Measurements from ENCODE around the gene EPHB3.

EPHB3 gene

DNA sequence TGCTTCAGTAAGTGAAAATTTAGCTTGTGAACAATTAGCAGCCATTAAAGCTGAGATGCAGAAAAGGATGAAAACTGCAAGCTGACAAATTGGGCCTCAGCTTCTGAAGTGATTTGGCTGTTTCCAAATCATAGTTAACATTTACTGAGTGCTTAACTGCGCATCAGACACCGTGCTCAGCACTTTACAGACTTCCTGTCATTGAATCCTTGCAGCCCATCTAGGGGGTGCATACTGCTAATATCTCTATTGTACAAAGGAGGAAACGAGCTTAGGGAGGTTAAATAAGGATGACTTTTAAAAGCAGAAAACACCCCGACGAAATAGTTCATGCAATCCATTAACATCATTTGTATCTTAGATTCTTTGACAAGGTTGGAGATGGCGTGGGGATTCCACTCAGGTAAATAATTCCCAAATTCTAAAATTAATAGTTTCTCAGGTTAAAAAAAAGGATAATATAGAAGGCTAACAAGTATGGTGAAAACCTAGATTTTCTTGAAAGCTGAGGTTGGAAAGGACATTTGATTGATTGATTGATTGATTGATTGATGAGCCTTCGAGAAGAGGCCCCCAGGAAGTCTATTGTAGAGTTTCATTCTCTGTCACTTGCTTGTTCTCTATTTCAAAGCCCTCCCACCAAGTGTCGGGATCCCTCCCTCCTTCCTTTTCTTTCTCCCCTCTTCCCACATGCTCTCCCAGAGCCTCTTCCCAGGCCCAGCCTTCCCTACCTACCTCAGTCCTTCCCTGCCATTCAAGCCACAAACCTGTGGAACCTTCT is 23.5 kb upstream of the EPHB3 start:
- H3K36me3 ChIP-seq (ENCODE audit: insufficient read depth, low read depth, low read length), result no peaks in the 10 kb centered on the region
- no peak overlapping the region for H3K4me3 ChIP-seq (ENCODE audit: low read length)
- H3K4me1 ChIP-seq (ENCODE audit: insufficient read depth, low read length), result peaks cover 5% of the 10 kb centered on the region; the same call in 1 of the 2 replicates
- no peaks in the 10 kb centered on the region for H3K9me3 ChIP-seq (ENCODE audit: insufficient read depth, low read depth, low read length)
- no peaks in the 10 kb centered on the region for H3K27me3 ChIP-seq (ENCODE audit: insufficient read depth, low read length)
- no peak overlapping the region for H3K27ac ChIP-seq (ENCODE audit: low read length)
- H3K9ac ChIP-seq (ENCODE audit: low read depth, low read length), result no peak overlapping the region

DNA sequence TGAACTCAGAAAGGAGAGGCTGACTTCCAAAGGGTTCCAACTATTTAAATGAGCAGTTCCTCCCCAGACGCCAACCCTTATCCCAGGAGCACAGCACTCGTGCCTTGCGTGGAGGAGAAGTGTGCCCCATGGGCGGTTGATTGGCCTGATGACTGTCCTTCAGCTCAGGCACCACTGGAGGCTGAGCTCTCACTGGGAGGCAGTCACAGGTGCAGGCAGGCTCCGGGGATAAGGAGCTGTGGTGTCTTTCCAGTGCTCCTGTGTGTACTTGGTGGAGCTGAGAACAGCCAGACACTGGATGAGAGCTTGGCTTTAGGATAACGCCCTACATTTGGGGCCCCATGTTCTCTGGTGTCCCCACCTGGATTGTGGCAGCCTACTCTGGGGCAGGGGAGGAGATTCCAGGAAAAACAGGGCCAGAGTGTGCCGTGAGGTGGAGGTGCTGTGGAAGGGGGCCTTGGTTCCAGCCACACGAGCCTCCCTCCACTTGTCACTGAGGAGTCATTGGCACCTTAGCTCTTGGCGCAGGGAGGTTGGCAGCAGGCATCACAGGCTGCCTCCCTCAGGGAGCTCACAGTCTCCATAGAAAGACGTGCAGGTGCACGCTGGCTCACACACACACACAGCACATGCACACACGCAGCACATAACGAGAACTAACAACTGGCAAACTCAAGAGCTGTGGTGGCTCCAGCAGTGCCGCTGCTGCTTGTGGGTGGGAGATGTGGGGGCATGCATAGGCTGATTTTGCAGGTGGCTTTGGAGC is 22.7 kb upstream of the EPHB3 start:
- H3K36me3 ChIP-seq (ENCODE audit: insufficient read depth, low read depth, low read length), result no peaks in the 10 kb centered on the region
- no peak overlapping the region for H3K4me3 ChIP-seq (ENCODE audit: low read length)
- H3K4me1 ChIP-seq (ENCODE audit: insufficient read depth, low read length), result peaks cover 5% of the 10 kb centered on the region; the same call in 1 of the 2 replicates
- H3K9ac ChIP-seq (ENCODE audit: low read depth, low read length), result no peak overlapping the region
- H3K9me3 ChIP-seq (ENCODE audit: insufficient read depth, low read depth, low read length), result no peaks in the 10 kb centered on the region
- H3K27ac ChIP-seq (ENCODE audit: low read length), result no peak overlapping the region
- H3K27me3 ChIP-seq (ENCODE audit: insufficient read depth, low read length), result peaks cover 7% of the 10 kb centered on the region; the same call in 1 of the 2 replicates

DNA sequence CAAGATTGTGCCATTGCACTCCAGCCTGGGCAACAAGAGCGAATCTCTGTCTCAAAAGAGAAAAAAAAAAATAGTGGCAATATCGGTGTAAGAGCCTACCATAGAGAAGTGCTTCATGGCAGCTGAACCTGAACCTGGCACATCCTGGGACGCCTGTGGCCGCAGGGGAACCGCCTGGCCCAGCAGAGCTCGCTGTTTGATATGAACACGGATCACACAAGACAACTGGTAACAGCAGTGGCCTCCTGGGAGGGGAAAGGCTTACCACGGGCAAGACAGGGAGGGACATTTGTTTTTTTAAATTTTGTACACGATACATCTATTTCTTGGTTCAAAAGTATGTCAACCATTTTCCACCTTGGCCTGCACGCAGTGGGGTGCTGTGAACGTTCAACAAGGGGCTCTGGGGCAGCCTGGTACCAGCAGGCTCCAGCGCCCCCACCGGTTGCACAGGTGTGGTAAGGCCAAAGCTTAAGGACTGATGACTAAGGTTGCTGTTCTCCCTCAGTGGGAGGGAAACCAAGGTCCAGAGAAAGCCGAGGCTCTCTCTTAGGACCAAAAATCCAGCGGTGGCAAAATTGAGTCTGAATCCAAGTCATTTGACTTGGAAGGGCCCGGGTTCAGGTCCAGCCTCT is 21.7 kb upstream of the EPHB3 start:
- H3K9ac ChIP-seq (ENCODE audit: low read depth, low read length), result no peak overlapping the region
- H3K4me1 ChIP-seq (ENCODE audit: insufficient read depth, low read length), result peaks cover 5% of the 10 kb centered on the region; the same call in 1 of the 2 replicates
- H3K36me3 ChIP-seq (ENCODE audit: insufficient read depth, low read depth, low read length), result no peaks in the 10 kb centered on the region
- no peak overlapping the region for H3K4me3 ChIP-seq (ENCODE audit: low read length)
- H3K9me3 ChIP-seq (ENCODE audit: insufficient read depth, low read depth, low read length), result no peaks in the 10 kb centered on the region
- H3K27ac ChIP-seq (ENCODE audit: low read length), result no peak overlapping the region
- H3K27me3 ChIP-seq (ENCODE audit: insufficient read depth, low read length), result peaks cover 7% of the 10 kb centered on the region; the same call in 1 of the 2 replicates

DNA sequence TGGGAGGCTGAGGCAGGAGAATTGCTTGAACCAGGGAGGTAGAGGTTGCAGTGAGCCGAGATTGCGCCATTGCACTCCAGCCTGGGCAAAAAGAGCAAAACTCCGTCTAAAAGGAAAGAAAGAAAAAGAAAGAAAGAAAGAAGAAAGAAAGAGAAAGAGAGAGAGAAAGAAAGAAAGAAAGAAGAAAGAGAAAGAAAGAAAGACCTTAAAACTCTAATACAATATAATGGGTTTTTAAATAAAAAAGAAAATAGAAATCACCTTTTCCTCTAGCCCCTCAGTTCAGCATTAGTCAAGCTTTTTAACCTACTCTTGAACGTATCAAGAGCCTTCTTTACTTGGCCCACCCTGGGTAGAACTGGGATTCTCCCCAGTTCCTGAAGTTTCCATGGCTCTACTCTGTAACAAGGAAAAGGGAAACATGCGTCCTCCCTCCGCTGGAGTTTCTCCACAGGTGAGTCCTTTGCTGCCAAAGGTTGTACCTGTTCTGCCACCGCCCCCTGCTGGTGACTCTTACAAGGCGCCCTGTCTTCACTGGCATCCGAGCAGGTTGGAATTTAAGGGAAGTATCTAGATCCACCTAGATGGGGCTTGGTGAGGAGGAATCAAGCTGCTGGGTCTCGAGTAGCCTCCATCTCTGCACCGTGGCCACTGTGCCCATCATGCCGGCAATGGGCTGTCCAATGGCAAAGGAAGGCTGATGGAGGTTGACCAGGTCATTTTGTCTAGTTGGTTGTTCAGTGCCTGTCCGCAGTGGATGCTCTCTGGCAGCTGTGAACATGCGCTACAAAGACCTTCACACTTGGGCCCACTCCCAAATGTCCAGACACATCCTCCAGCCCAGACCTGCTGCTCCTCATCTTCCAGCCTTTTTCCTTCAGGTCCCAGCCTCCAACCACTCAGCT is 20.6 kb upstream of the EPHB3 start:
- H3K4me3 ChIP-seq (ENCODE audit: low read length), result no peak overlapping the region
- H3K4me1 ChIP-seq (ENCODE audit: insufficient read depth, low read length), result peaks cover 5% of the 10 kb centered on the region; the same call in 1 of the 2 replicates
- H3K27me3 ChIP-seq (ENCODE audit: insufficient read depth, low read length), result peaks cover 7% of the 10 kb centered on the region; the same call in 1 of the 2 replicates
- H3K27ac ChIP-seq (ENCODE audit: low read length), result no peak overlapping the region
- H3K9me3 ChIP-seq (ENCODE audit: insufficient read depth, low read depth, low read length), result no peaks in the 10 kb centered on the region
- H3K36me3 ChIP-seq (ENCODE audit: insufficient read depth, low read depth, low read length), result no peaks in the 10 kb centered on the region
- no peak overlapping the region for H3K9ac ChIP-seq (ENCODE audit: low read depth, low read length)

DNA sequence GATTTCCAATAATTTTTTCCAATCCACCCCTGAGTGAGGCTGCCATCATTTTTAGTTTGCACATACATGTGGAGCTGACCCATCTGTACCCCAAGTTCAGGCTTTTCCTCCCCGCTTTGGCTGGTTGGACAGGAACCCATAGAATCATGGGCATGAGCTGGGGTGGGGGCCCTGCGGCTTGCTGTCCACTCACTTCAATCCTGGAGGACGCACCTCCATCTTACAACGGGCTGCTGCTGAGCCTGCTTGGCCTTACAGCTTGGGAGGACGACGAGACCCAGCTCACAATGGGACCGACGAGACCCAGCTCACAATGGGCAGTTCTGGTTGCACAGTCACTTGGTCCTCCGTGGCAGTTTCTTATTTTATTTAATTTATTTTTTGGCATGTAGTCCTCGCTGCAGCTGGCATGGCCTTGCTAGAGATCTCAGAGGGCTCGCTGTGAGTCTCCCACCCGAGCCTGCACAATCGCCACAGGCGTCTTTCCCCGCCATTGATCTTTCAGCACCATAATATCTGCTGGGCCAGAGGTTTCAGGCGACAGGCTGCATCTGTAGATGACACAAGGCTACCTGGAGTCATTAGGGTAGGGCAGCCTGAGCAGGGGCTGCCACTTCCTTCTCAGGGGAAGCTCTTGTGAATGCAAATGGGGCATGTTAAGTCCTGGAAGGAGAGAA is 19.6 kb upstream of the EPHB3 start:
- no peak overlapping the region for H3K4me3 ChIP-seq (ENCODE audit: low read length)
- no peaks in the 10 kb centered on the region for H3K9me3 ChIP-seq (ENCODE audit: insufficient read depth, low read depth, low read length)
- no peaks in the 10 kb centered on the region for H3K36me3 ChIP-seq (ENCODE audit: insufficient read depth, low read depth, low read length)
- no peak overlapping the region for H3K9ac ChIP-seq (ENCODE audit: low read depth, low read length)
- peaks cover 7% of the 10 kb centered on the region; the same call in 1 of the 2 replicates for H3K27me3 ChIP-seq (ENCODE audit: insufficient read depth, low read length)
- peaks cover 5% of the 10 kb centered on the region; the same call in 1 of the 2 replicates for H3K4me1 ChIP-seq (ENCODE audit: insufficient read depth, low read length)
- no peak overlapping the region for H3K27ac ChIP-seq (ENCODE audit: low read length)

DNA sequence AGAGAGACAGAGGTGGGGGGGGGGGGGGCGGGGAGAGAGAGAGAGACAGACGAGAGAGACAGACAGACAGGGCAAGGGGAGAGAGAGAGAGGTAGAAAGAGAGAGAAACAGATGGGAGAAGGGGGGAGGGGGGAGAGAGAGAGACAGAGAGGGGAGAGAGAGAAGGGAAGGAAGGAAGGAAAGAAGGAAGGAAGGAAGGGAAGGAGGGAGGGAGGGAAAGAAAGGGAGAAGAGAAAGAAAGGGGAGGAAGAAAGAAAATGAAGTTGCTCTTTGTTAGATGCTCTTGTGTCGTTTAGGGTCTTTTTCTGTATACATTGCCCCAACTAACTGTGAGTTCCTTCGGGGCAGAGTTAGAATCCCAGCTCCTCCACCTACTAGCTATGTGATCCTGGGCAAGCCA is 19.0 kb upstream of the EPHB3 start:
- Histone ChIP-seq H3K27me3 (ENCODE audit: insufficient read depth, low read length) (peaks cover 7% of the 10 kb centered on the region; the same call in 1 of the 2 replicates), H3K9ac (ENCODE audit: low read depth, low read length) (no peak overlapping the region), H3K27ac (ENCODE audit: low read length) (no peak overlapping the region)

DNA sequence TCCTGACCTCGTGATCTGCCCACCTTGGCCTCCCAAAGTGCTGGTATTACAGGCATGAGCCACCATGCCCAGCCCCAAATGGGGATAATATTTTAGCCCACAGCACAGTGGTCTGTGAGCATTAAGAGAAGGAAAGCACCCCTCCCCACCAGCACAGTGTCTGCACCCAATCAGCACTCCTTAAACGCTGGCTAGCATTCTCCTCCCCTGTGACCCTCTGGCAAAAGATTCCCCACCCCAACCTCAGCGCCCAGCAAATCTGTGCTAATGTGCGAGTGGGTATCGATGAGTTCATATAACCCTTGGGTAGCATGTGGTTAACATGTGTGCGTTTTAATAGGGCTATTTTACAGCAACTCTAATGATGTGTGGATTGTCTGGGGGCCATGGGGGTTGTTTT is 18.3 kb upstream of the EPHB3 start:
- H3K27ac ChIP-seq (ENCODE audit: low read length), result no peak overlapping the region
- no peak overlapping the region for H3K9ac ChIP-seq (ENCODE audit: low read depth, low read length)
- peaks cover 7% of the 10 kb centered on the region; the same call in 1 of the 2 replicates for H3K27me3 ChIP-seq (ENCODE audit: insufficient read depth, low read length)
- H3K9me3 ChIP-seq (ENCODE audit: insufficient read depth, low read depth, low read length), result no peaks in the 10 kb centered on the region
- no peaks in the 10 kb centered on the region; the same call in 1 of the 2 replicates for H3K4me1 ChIP-seq (ENCODE audit: insufficient read depth, low read length)
- H3K4me3 ChIP-seq (ENCODE audit: low read length), result no peak overlapping the region
- H3K36me3 ChIP-seq (ENCODE audit: insufficient read depth, low read depth, low read length), result no peaks in the 10 kb centered on the region

More for the DNA sequence above, 19.0 kb upstream of the EPHB3 start:
- H3K36me3 ChIP-seq (ENCODE audit: insufficient read depth, low read depth, low read length), result no peaks in the 10 kb centered on the region
- H3K4me3 ChIP-seq (ENCODE audit: low read length), result no peak overlapping the region
- peaks cover 5% of the 10 kb centered on the region; the same call in 1 of the 2 replicates for H3K4me1 ChIP-seq (ENCODE audit: insufficient read depth, low read length)
- no peaks in the 10 kb centered on the region for H3K9me3 ChIP-seq (ENCODE audit: insufficient read depth, low read depth, low read length)

DNA sequence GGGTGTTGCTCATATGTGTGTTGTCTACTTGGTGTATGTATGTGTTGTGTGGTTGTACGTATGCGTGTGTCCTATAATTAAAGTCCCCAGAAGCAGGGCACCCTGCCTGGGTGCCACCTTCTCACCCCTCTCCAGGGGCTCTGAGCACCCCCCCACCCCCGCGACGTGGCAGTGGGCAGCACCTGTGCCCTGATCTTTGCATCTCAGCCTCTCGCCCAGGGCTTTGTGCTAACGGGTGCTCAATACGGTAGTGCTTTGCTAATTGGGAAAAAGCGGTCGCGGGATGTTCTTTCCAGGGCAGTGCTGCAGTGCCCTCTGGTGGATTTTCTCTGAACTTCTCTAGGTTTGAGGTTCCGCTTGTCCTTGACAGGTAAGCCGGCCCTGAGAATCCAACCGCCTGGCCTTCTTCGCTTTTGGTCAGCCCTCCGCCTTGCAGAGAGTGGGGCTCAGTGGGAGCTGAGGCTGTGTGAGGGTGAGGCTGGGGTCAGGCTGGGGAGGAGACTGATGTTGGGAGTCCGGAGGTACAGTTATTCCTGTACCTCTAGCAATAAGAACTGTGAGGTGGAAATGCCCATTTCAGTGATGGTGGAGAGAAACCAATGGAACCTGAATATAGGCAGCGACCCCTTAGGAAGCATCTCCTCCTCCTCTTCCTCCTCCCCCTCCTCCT is 17.6 kb upstream of the EPHB3 start:
- Histone ChIP-seq H3K4me1 (ENCODE audit: insufficient read depth, low read length) (no peaks in the 10 kb centered on the region), H3K27ac (ENCODE audit: low read length) (no peak overlapping the region), H3K9ac (ENCODE audit: low read depth, low read length) (no peak overlapping the region), H3K36me3 (ENCODE audit: insufficient read depth, low read depth, low read length) (no peaks in the 10 kb centered on the region), H3K9me3 (ENCODE audit: insufficient read depth, low read depth, low read length) (no peaks in the 10 kb centered on the region), H3K27me3 (ENCODE audit: insufficient read depth, low read length) (peaks cover 7% of the 10 kb centered on the region; the same call in 1 of the 2 replicates), H3K4me3 (ENCODE audit: low read length) (no peak overlapping the region)

DNA sequence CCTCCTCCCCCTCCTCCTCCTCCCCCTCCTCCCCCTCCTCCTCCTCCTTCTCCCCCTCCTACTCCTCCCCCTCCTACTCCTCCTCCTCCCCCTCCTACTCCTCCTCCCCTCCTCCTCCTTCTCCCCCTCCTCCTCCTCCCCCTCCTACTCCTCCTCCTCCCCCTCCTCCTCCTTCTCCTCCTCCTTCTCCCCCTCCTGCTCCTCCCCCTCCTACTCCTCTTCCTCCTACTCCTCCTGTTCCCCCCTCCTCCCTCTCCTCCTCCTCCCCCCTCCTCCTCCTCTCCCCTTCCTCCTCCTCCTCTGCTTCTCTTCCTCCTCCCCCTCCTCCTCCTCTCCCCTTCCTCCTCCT is 17.1 kb upstream of the EPHB3 start:
- Histone ChIP-seq H3K4me1 (ENCODE audit: insufficient read depth, low read length) (no peaks in the 10 kb centered on the region), H3K27me3 (ENCODE audit: insufficient read depth, low read length) (peaks cover 7% of the 10 kb centered on the region; the same call in 1 of the 2 replicates), H3K9ac (ENCODE audit: low read depth, low read length) (no peak overlapping the region), H3K27ac (ENCODE audit: low read length) (no peak overlapping the region), H3K36me3 (ENCODE audit: insufficient read depth, low read depth, low read length) (no peaks in the 10 kb centered on the region), H3K9me3 (ENCODE audit: insufficient read depth, low read depth, low read length) (no peaks in the 10 kb centered on the region), H3K4me3 (ENCODE audit: low read length) (no peak overlapping the region)

DNA sequence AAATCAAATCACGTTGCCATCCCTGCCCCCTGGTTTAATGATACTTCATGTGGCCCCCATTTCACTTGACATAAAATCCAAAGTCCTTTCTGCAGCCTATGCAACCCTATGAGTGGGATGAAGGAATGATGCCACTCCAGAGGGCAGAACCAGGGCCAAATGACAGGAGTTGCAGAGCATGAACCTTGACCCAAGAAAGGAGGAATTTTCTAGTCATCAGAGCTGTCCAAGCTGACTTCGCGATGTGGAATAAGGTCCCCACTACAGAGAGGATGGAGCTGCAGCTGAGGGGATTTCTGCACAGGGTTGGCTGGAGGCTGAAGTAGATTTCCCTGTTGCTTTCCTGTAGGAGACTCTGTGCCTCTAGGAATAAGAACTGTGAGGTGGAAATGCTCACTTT is 15.8 kb upstream of the EPHB3 start:
- Histone ChIP-seq H3K4me3 (ENCODE audit: low read length) (no peak overlapping the region), H3K27ac (ENCODE audit: low read length) (no peak overlapping the region), H3K27me3 (ENCODE audit: insufficient read depth, low read length) (peaks cover 7% of the 10 kb centered on the region; the same call in 1 of the 2 replicates), H3K36me3 (ENCODE audit: insufficient read depth, low read depth, low read length) (no peaks in the 10 kb centered on the region), H3K9ac (ENCODE audit: low read depth, low read length) (no peak overlapping the region), H3K9me3 (ENCODE audit: insufficient read depth, low read depth, low read length) (no peaks in the 10 kb centered on the region), H3K4me1 (ENCODE audit: insufficient read depth, low read length) (no peaks in the 10 kb centered on the region)

All from iPS-20b (cell line).